Stimulated activated CD8-positive, alpha-beta memory T cell treated with anti-CD3 and anti-CD28 coated beads, Interleukin-7, amount 100 ng/mL, for 24 hours (primary cell): ENCODE data around the gene LIX1.
"Not testable (repeated sequence)": the region's sequence is repeated elsewhere in the genome, so short reads cannot be mapped to it uniquely, and the experiment has no call there.

Experiments used
- DNase-seq: peaks from one replicate; pipeline ENCODE4 v3.0.0-alpha.2; 2020; ENCODE audit warnings: low read depth

Gene LIX1

GRCh38 chr5:97101189-97101910 lies 41.1 kb downstream of the LIX1 start:
- DNase-seq, result no peak

DNA sequence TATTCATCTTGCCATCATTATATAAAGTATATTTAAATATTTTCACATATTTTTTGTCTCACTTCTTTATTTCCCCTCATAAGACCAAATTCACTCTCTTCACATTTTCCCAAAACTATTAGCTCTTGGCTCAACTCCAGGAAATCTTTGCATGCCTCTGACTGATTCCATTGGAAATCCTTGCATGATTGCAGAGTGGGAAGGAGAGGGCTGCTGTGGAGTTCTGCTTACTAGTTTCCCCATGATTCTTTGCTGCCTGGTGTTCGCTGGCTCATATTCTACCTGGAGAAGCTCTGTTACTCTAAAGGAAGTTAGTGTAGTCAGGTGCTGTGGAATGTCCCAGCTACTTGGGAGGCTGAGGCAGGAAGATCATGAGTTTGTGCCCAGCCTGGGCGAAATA lies 41.9 kb downstream of the LIX1 start:
- DNase-seq, result no peak

DNA sequence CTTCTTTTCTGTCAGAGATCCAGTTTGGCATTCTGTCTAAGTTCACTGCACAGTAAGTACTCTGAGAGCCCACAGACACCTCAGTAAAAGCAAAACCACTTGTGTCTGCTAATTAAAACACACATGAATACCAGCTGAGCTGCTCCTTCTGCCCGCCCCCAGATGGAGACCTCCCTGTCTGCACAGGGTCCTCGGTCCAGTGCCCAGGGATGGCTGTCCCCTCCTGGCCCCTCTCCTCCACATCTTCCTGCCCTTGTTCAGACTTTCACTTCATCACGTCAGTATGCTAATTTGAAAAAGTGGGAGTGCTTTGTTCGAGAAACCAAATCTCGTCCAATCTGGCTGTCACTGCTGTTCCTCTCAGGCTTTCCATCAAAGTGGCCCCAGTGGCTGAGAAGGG lies 43.5 kb downstream of the LIX1 start:
- DNase-seq, result no peak

DNA sequence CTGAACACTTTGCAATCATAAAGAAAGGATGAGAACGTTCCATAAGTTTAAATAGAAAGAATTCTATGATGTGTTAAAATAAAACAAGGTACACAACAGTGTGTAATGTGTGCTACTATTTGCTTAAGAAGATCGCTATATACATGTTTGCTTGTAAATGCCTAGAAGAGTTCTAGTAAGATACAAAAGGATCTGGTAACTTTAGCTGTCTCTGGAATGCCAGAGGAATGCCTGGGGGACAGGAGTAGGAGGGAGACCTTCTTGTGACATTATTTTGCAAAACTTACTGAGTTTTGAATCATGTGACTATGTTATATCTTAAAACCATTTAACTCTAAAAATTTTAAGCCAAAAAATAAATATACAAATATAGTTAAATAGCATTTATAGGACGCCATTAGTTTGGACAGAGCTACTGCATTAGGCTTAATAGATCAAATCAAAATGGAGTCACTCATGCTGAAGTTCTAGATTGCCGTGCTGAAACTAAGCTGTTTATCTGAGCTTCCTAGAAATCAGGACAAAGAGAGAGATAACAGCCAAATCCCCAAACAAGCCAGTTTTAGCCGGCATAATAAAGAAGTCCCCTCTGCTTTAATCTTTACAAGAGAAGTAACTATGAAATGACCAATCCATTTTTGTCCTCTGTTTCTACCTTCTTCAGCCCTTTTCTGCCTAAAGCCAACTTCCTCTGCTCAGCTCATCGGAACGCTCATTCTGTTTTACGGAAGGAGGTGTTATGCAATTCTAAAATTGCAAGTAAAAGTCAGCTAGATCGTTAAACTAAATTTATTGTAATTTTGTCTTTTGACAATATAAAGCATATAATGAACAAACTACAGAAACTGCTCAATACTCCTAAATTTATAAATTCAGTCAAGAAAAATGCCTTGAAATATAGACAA lies 44.8 kb downstream of the LIX1 start:
- no peak for DNase-seq

DNA sequence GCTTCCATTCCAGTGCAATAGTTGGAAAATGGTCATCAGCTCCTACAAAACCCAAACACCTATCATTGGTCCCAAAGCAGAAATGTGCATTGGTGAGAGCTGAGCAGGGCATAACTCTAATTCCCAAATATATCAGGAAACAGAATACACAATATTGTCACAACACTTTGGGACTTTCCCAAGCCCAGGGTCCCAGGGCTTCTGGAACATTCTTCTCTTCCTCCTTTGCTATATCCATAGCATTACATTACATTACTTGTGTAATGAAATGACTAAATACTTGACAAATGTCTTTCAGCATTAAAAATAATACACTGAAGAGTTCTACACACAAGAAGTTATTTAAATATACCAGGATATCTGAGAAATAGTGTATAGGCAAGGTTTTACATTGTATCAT lies 45.6 kb downstream of the LIX1 start:
- DNase-seq, result no peak

- no peak for DNase-seq
Measured at GRCh38 chr5:97096191-97096590, 46.2 kb downstream of the LIX1 start.

DNA sequence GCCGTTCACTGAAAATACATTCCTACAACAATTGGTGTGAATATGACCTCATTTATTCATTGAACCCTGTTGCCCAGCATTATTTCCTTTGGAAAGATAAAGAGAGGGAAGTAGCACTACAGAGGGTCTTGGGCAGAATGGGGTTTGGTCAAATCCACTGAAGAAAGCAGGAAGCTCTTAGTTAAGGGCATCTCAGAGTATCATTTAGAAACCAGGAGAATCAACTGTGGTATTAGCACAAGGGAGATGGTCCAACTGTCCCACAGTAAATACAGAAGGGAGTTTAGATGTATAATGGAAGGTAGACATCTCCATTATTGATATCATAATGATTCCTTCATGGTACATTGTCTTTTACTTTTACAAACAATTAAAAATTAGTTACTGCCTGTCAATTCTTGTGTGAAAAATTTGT lies 47.1 kb downstream of the LIX1 start:
- DNase-seq, result no peak

DNA sequence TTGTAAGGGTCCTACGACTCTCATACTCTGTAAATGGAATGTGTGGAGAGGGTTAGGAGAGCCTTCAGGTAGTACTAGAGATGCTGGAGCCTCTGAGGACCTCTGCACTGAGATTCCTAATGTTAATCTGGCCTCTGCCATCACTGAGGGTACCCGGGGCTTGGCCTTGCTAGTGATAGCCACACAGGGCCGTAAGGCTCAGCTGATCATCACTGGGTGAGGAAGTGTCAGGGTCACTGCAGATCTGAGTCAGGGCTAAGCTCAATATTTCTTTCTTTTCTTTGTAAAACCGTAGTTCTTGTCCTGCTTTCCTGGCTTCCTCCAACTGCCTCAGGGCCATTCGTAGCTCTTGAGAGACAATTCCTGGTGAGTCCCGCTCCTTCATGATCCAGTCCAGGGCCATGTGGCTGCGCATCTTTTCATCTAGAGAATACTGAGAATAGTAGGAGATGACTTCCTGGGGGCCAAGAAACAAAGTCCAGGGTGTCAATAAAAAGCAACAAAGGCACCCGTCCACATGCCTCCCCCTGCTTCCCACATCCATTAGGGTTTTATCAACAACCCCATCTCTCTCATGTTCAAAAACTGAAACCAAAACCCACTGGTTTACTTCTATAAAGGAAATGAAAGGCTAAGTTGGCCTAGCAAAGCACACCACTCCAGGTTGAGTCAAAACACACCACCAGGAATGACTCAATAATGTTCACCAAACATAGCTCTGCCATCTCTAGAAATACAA lies 47.7 kb downstream of the LIX1 start:
- DNase-seq, result no peak

- no peak for DNase-seq
Measured at GRCh38 chr5:97093193-97093592, 49.2 kb downstream of the LIX1 start.

GRCh38 chr5:97090944-97091343 lies 51.5 kb downstream of the LIX1 start:
- DNase-seq, result no peak

- DNase-seq, result no peak
Measured at GRCh38 chr5:97089149-97089801, 53.1 kb downstream of the LIX1 start.

GRCh38 chr5:97088774-97089148 lies 53.6 kb downstream of the LIX1 start:
- no peak for DNase-seq

GRCh38 chr5:97087138-97087537 lies 55.3 kb downstream of the LIX1 start:
- DNase-seq, result no peak

DNA sequence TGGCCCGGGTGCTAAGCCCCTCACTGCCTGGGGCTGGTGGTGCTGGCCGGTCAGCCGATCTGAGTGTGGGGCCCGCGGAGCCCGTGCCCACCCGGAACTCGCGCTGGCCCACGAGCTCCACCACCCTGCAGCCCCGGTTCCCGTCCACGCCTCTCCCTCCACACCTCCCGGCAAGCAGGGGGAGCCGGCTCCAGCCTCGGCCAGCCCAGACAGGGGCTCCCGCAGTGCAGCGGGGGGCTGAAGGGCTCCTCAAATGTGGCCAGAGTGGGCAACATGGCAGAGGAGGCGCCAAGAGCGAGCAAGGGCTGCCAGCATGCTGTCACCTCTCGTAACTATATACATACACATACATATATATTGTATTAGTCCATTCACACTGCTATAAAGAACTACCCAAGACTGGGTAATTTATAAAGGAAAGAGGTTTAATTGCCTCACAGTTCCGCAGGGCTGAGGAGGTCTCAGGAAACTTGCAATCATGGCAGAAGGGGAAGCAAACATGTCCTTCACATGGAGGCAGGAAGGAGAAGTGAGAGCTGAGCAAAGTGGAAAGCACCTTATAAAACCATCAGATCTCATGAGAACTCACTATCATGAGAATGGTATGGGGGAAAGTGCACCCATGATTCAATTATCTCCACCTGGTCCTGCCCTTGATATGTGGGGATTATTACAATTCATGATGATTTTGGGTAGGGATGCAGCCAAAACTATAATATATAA lies 56.8 kb downstream of the LIX1 start:
- DNase-seq, result no peak

DNA sequence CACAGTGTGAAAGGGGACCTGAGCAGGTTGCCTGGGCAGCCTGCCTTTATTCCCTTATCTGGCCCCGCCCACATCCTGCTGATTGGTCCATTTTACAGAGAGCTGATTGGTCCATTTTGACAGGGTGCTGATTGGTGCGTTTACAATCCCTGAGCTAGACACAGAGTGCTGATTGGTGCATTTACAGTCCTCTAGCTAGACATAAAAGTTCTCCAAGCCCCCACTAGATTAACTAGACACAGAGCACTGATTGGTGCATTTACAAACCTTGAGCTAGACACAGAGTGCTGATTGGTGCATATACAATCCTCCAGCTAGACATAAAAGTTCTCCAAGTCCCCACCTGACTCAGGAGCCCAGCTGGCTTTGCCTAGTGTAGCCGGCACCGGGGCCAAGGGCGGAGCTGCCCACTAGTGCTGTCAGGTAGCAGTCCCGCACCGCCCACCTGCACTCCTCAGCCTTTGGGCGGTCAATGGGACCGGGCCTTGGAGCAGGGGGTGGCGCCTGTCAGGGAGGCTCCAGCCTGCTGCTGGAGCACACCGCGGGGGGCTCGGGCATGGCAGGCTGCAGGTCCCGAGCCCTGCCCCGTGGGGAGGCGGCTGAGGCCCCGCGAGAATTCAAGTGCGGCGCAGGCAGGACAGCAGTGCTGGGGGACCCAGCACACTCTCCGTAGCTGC lies 57.5 kb downstream of the LIX1 start:
- DNase-seq, result not testable (repeated sequence)

GRCh38 chr5:97078958-97079743 lies 63.3 kb downstream of the LIX1 start:
- DNase-seq, result no peak

GRCh38 chr5:97077246-97077645 lies 65.2 kb downstream of the LIX1 start:
- no peak for DNase-seq

GRCh38 chr5:97076098-97076497 lies 66.3 kb downstream of the LIX1 start:
- no peak for DNase-seq

- DNase-seq, result no peak
Measured at GRCh38 chr5:97075649-97076048, 66.8 kb downstream of the LIX1 start.

GRCh38 chr5:97074859-97075489 lies 67.4 kb downstream of the LIX1 start:
- DNase-seq, result no peak
